Suppressor macrophage treated with lipopolysaccharide for 1 hour (primary cell): ENCODE data around the gene WWOX.

Experiments used
- DNase-seq, 3 donors: peaks; one replicate each; pipeline ENCODE4 v3.0.0-alpha.2; 2020 to 2022

Gene WWOX

GRCh38 chr16:78783570-78784079 is 684.2 kb downstream of the WWOX start:
- no peak for DNase-seq

- DNase-seq = peak; percentile 56 to 62 (median 61)
These were observed 685.3 kb downstream of the WWOX start for GRCh38 chr16:78784771-78785170.

- DNase-seq = no peak
These were observed 685.8 kb downstream of the WWOX start for GRCh38 chr16:78785218-78785617.

GRCh38 chr16:78786635-78787034 is 687.2 kb downstream of the WWOX start:
- peak in 2 of 3 donors; percentile 7 to 9 for DNase-seq

GRCh38 chr16:78788276-78788675 is 688.8 kb downstream of the WWOX start:
- DNase-seq = no peak

- DNase-seq = no peak
These were observed 689.2 kb downstream of the WWOX start for GRCh38 chr16:78788696-78789095.

GRCh38 chr16:78789561-78789960 is 690.1 kb downstream of the WWOX start:
- no peak for DNase-seq

GRCh38 chr16:78791011-78791410 is 691.6 kb downstream of the WWOX start:
- no peak for DNase-seq

- DNase-seq = no peak
These were observed 692.5 kb downstream of the WWOX start for GRCh38 chr16:78791926-78792325.

GRCh38 chr16:78792952-78793351 is 693.5 kb downstream of the WWOX start:
- DNase-seq = no peak

GRCh38 chr16:78794581-78795250 is 695.3 kb downstream of the WWOX start:
- DNase-seq = no peak

GRCh38 chr16:78795433-78795832 is 696.0 kb downstream of the WWOX start:
- no peak for DNase-seq

- DNase-seq = peak; percentile 74 to 82 (median 75)
These were observed 696.9 kb downstream of the WWOX start for GRCh38 chr16:78796221-78796866.

GRCh38 chr16:78799429-78799828 is 700.0 kb downstream of the WWOX start:
- DNase-seq = no peak

GRCh38 chr16:78800523-78800922 is 701.1 kb downstream of the WWOX start:
- no peak for DNase-seq

GRCh38 chr16:78804058-78804735 is 704.7 kb downstream of the WWOX start:
- DNase-seq = no peak

- peak; percentile 21 to 43 (median 31) for DNase-seq
These were observed 706.1 kb downstream of the WWOX start for GRCh38 chr16:78805556-78805955.

GRCh38 chr16:78811247-78811646 is 711.8 kb downstream of the WWOX start:
- DNase-seq = no peak

GRCh38 chr16:78812582-78812981 is 713.1 kb downstream of the WWOX start:
- DNase-seq = no peak

- no peak for DNase-seq
These were observed 714.3 kb downstream of the WWOX start for GRCh38 chr16:78813661-78814311.

- no peak for DNase-seq
These were observed 716.3 kb downstream of the WWOX start for GRCh38 chr16:78815713-78816112.

GRCh38 chr16:78816499-78817195 is 717.2 kb downstream of the WWOX start:
- DNase-seq = no peak
